Stimulated activated naive CD4-positive, alpha-beta T cell (primary cell): ENCODE results near the gene TEX22.

Source experiments
- DNase-seq, 6 experiments: peaks; one replicate each; lab custom pipeline; 2025; lab: John Stamatoyannopoulos, UW

TEX22 gene

DNA sequence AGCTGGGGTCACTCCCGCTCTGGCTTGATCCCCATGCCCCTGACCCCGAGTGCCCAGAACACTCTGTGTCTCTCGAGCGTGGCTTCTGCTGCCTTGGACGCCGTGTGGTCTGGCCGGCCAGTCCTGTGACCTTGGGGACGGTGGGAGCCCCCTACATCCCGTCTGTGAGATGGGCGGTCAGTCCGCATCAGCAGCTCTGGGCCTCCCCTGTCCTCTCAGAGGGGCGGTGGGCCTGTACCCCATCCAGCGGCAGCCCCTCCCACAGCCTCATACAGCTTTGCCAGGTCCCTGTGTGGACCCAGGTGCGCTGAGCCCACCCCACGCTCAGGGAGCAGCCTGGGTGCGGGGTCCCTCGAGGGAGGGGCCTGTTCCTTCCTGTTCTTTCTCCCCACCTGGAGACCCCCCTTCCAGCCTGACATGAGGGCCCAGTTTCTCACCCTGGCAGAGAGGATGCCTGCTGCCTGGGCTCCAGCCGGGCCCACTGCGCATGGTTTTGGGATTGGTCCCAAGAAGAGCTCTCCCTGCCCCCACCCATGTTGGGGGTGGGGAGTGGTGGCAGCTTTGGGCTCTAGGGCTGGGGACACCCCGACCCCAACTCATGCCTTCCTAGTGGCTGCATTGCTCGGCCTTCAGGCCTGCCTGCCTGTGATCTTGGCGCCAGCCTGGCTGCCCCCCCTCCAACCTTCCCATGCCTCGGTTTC, 22.8 kb downstream of the TEX22 start:
- no peak for DNase-seq

DNA sequence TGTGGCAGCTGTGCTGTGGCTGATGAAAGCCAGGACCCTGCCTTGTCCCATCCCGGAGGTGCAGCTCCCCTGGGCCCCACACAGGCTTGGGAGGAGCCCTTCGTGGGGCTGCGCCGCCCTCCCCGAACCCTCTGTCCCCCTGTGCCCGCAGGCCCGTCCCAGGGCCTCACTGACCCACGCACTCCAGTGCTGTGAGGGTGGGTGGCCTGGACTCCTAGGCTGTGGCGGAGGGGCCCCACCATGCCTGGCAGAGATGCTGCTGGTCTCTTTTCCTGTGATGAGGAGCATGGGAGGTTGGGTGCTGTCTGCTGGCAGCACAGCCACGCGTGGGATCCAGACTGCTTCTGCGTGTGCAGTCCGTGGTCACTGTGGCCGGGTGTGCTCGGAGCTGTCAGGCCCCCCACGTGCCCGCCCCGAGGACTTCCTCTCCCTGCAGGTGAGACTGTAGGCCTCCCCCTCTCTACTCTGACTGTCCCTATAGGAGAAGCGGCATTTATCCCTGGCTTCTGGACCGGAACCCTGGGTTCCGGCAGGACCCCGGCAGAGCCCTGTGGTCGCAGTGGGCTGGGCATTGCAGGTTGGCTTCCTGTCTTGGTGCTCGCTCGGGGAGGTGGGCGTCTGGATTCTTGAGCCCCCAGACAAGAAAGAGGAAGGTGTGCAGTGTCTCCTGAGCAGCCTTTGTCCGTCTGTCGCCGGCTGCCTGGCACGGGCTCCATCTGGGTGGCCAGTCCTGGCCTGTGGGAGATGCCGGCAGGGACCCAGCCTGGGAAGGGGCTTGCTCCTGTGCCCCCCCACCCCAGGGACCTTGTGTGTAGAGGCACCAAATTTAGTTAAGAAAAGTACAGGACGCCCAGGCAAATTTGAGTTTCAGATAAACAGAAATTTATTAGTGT, 23.6 kb downstream of the TEX22 start:
- DNase-seq, result no peak

DNA sequence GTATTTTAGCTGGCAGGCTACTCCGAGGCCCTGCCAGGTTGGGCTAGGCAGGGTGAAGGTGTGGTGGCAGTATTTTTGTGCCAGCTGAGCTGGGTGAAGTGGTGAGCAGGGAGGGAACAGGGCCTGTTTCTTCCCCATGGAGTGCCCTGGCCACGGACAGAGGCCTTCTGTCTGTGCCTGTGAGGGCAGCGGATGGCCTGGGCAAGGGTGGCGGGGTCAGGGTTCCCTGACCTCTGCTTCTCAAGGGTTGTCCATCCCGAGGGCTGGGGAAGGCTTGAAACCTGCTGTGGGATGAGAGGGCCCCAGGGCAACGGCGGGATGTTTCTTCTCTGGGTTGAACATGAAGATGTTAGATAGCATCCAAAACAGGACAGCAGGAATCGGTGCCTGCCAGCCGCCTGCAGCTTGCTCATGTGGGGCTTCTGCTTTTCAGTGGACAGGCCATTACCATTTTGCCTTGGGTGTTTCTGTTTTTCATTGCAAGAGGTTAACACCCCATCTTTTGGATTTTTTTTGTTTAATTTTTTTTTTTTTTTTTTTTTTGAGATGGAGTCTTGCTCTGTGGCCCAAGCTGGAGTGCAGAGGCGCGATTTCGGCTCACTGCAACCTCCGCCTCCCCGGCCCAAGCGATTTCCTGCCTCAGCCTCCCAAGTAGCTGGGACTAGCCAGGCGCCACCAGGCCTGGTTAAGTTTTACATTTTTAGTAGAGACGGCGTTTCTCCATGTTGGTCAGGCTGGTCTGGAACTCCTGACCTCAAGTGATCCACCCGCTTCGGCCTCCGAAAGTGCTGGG, 24.6 kb downstream of the TEX22 start:
- no peak for DNase-seq

DNA sequence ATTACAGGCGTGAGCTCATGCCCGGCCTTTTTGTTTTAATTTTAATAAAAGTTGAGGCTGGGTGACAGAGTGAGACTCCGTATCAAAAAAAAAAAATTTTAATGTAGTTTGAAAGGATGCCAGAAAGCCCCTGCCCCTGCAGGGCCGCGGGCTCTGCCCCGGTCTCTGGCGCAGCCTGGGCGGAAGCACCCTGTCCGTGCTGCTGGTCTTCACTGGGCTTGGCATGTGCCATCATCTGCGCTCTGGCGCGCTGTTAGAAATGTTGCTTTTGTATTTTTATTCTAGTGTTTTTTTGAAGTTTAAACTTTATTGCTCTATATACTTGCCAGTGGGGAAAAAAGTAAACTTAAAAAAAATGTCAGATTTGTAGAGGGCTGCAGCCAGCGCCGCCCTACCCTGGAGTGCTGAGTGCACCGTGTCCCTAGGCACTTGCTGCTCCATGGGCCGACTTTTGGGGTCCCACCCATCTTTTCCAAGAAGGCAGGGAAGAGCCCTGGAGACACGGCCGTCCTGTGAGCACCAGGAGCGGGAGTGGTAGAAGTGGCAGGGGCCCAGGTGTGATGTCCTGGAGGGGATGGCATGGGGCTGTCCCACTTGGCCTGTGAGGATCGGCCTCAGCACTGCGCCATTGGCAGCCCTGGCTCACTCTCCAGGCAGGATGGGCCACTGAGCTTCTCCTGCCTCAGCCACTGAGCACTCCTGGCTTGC, 25.3 kb downstream of the TEX22 start:
- no peak for DNase-seq

DNA sequence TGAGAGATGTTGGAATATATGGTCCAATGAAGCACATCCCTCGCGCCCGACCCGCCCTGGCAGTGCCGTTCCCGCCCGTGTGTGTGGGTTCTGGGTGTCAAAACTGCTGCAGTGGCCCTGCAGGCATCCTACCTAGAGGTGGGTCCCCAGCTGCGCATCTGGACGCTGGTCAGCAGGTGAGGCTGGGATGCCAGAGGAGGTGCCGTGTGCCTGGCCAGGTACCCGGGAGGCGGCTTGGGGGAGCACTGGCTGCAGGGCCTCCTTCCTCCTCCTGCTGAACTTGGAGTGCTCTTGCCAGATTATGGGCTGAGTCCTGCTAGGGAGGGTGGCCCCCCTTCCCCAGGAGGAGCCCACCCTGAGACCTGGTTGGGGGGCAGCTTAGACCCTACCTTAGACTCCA, 26.5 kb downstream of the TEX22 start:
- no peak for DNase-seq

DNA sequence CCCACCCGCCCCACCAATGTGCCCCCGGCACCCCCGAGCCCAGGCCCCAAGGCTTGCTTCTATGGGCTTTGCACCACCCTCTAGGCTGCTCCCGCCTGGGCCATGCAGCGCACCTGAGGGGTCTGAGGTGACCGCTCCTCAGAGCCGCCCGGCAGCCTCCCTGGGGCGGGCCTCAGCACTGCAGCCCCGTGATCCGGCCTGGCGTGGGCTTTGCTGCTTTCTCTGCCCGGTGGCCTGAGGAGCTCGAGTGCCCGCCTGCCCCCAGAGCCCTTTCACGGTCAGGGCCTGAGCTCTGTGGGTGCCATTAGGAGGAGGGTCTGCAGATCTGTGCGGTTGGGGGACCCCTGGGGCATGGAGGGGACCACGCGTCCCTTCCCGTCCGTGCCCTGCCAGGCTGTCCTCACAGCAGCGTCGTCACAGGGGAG, 27.5 kb downstream of the TEX22 start:
- no peak for DNase-seq

DNA sequence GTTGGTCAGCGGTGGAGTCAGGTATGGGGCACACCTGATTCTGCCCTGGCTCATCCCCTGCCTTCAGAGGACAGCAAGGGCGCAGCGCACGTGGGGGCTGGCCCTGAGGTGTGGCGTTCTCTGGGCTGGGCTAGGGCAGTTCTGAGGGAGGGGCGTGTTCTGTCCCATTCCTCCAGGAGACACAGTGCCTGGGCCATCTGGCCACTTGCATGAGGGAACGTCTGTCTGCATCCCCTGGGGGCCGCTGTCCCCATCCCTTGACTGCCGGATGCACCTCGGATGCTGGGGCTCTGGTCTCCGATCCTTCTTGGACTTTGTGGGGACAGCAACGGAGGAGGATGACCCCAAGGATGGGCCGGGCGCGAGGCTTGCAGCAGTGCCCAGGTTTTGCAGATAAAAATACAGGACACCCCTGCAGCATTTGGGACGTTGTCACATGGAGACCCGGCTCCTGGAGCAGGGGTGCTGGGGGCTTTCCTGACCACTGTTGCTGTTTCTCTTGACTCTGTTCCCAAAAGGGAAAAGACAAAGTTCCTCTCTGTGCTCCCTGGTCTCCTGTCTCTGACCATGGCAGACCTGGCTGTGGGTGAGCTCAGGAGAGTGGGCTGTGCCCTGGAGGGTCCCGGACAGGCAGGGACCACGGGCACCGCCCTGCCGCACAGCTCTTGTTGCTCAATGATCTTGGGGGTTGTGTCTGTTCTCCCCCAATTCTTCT, 28.2 kb downstream of the TEX22 start:
- no peak for DNase-seq

DNA sequence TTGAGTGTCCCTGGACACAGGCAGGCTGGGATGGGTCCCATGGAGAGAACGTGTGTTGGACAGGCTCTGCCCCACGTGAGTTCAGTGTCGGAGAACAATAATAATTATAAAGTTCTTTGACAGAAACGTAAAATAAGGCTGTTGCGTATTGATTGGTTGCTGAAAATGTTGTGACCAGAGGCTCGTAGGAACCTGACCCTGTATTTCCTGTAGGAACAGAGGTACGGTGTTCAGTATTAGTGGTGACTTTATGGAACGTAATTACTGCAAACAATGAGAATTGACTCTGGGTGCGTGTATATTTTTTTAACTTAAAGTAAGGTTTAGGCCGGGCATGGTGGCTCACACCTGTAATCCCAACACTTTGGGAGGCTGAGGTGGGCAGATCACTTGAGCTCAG, 29.1 kb downstream of the TEX22 start:
- DNase-seq, result no peak

DNA sequence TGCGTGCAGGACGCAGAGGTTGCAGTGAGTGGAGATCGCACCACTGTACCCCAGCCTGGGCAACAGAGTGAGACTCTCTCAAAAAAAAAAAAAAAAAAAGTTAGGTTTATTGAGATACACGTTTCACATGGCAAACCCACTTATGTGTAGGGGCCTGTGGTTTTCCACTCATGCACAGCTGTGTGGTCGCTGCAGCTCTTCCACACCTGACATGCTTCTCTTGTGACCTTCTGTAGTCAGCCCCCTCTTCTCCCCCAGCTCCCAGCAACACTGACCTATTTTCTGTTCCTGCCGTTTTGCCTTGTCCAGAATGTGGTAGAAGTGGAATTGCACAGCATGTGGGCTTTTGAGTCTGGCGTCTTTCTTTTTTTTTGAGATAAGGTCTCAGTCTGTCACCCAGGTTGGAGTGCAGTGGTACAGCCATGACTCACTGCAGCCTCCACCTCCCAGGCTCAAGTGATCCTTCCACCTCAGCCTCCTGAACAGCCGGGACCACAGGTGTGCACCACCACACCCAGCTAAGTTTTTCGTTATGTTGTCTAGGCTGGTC, 29.7 kb downstream of the TEX22 start:
- DNase-seq, result no peak

DNA sequence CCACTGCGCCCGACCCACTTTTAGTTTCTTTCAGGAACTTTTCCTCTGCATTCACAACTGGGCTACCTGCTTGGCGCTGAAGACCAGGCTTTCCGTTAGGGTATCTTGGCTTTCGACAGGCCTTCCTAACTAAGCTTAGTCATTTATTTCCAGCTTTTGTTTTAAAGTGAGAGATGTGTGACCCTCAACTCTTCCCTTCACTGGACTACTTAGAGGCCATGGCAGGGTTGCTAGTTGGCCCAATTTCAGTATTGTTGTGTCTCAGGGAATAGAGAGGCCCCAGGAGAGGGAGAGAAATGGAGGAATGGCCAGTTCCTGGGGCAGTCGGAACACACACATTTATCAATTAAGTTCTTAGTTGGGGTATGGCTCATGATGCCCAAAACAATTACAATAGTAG, 31.7 kb downstream of the TEX22 start:
- no peak for DNase-seq

DNA sequence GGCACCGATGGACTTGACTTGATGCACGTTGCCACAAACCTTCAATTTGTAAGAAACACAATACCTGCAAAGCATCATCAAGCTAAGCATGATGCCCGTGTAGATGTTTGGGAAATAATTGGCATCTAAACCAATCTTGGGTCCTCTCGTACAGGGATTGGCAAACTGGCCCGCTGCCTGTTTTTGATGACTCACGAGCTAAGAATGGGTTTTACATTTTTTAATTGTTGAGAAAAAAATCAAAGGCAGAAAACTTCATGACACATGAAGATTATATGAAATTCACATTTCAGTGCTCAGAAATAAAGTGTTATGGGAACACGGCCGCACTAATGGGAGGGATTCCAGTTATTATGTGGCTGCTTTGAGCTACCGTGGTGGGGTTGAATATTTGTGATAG, 32.2 kb downstream of the TEX22 start:
- DNase-seq, result no peak

DNA sequence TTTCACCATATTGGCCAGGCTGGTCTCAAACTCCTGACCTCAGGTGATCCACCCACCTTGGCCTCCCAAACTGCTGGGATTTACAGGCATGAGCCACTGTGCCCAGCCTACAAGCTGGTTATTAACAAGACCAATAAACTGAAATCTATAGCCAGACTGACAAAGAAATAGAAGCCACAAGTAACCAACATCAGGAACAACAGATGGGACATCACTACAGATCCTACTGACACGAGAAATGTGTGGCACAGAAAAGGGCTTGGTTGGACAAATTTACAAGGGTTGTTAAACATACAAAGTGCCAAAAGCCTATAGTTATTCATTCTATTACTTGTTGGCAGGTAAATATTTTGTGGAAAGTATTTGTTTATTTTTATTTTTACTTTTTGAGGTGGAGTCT, 32.9 kb downstream of the TEX22 start:
- no peak for DNase-seq

DNA sequence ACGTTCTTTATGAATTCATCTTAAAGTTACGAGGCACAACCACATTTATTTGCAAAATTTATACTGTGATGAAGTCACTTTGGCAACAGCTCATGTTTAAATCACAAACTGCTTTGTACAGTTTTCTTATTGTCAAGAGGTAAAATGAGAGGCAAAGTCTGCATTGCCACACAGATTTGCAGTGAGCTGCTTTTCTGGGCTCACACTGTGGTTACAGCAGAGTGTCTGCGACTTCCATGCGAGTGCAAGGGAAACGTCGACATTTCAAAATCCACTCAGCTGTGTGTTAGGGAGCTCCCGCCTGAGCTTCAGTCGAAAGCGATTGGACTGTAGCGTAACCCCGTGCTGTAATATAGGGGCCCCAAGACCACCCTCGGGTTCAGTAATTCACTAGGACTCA, 34.3 kb downstream of the TEX22 start:
- no peak for DNase-seq

DNA sequence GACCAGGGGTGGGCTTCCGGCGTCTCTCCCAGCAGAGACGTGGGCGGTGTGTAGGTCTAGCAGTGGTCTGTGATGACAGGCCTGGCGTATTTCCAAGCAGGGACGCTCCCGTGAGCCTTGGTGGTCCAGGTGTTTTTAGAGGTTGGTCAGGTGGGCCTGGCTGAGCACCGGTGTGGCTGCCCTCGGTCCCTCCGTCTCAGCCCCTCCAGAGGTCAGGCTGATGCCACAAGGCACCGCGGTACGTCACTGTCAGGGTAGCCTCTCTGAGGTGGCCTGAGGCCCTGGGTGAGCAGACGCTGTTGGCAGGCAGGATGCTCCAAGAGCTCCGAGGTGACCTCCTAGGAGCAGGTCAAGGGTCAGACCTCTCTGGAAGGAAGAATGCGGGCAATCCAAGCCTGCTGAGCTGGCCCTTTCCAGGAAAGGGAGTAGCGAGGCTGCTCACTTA, 34.8 kb downstream of the TEX22 start:
- DNase-seq, result no peak

DNA sequence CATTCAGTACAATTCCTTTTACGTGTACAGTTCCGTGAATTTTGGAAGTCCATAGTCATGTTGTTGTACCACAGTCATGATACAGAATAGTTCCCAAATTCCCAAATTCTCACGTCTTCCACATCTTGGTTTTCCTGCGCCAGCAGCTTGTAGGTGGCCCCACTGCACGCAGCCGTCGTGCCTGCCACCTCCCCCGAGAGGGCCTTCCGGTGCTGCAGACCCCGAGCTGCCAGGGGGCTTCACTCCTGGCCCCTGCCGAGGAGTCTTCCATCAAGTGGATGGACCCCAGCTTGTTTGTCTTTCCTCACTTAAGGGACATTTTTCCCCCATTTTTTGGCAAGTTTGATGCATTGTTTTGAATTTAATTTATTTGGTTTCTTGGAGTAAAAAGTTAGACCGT, 38.1 kb downstream of the TEX22 start:
- DNase-seq, result no peak

DNA sequence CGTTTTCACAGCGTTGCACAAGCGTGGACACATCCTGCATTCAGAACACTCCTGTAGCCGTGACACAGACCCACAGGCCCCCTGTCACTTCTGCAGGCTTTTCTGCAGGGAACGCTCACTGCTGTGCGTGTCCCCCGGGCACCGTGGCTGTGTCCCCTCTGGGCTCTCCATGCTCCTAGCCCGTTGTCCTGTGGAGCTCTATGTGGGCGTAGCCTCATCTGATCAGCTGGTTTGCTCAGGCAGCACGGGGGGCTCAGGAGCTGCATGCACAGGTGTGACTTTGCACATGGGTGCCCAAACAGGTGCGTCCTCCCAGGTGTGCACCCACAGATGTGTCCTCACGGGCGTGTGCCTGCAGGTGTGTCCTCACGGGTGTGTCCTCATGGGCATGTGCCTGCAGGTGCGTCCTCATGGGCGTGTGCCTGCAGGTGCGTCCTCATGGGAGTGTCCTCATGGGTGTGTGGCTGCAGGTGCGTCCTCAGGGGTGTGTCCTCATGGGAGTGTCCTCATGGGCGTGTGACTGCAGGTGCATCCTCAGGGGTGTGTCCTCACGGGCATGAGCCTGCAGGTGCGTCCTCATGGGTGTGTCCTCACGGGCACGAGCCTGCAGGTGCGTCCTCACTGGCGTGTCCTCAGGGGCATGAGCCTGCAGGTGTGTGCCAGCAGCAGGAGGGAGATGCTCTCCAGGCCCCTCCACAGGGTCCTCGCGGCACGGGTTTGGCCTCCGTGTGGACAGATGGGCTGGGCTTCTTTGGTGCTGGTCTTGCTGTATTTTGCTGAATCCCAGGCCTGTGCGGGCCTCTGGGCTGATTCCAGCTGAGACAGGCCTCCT, 38.8 kb downstream of the TEX22 start:
- DNase-seq, result no peak

DNA sequence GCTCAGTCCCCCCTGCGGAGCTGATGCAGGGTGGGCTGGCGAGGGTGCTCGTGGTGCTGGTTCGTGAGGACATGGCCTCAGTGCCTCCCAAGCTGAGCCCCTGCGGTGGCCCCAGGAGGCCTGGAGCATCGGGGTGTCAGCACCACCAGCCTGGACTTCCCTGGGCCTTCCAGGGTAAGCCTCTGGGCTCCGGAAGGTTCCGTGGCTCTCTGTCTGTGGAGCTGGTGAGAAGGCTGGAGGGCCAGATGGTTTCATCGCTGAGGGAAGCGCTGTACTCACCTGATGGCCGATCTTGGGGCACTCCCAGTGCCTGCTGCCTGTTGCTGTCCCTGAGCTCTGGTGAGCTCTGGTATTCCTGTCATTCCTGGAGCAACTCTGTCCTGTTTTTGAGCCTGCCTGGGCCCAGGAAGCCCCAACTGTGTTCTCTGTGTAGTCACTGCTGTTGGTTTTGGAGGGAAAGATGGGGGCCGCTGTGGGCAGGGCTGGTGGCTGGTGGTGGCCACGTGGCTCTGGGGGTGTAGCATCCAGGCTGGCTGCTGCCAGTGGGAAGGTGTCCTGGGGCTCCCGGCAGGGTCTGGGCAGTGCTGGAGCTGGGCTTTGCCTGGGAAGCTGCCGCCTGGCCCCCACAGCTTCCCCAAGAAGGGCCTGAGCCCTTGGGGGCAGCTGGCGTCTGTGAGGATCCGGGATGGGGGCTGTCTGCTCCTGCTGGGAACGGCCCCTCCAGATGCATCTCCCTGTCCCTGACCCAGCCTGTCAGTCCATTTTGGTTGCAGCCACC, 39.6 kb downstream of the TEX22 start:
- DNase-seq, result no peak

DNA sequence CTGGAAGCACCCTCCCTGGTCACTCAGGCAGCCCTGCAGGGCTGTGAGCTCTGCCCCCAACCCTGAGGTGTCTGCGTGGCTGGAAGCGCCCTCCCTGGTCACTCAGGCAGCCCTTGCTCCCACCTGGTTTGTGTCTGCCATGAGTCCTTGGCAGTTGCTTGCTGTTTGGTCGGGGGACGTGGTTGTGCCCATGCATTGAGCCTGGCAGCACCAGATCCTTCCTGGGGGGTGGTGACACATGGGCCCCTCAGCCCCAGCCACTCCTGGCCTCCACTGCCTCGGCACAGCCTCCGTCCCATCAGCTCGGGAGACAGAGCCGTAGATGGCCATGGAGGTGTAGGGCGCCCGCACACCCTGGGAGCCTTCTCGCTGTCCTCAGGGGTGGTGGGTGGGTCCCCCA, 40.8 kb downstream of the TEX22 start:
- DNase-seq, result no peak
